Spleen (tissue), 11 donors: ENCODE results near the gene UROC1. TPM values are rescaled to one million over a fixed set of nuclear protein-coding genes. Genes with fewer than 3 reads are reported as not detected.

Experiments used
- DNase-seq: peaks from one replicate; pipeline ENCODE4 v3.0.0-alpha.2; 2020
- H3K27ac ChIP-seq, 8 donors: fragments of 200-600 bp; sonication (generic) in 7 of 8; 1 replicate in 4 of 8; 2 replicates in 4 of 8; pipeline versions ENCODE4 v1.5.0 to v1.8.0; 2016 to 2021; ENCODE audit warnings: inconsistent platforms in 4 of 8, mild to moderate bottlenecking in 4 of 8, moderate library complexity in 1 of 8
- H3K27me3 ChIP-seq, 7 donors: fragments of 200-600 bp; sonication (generic) in 6 of 7; replicated peaks in 1 of 7; 1 replicate in 4 of 7; 2 replicates in 3 of 7; pipeline versions ENCODE4 v1.5.0 to v1.8.0; 2016 to 2021; ENCODE audit warnings: inconsistent platforms in 3 of 7, mild to moderate bottlenecking in 1 of 7
- H3K36me3 ChIP-seq, 6 donors: fragments of 200-600 bp; sonication (generic) in 5 of 6; 1 replicate in 4 of 6; 2 replicates in 2 of 6; pipeline versions ENCODE4 v1.5.0 to v1.8.0; 2016 to 2021; ENCODE audit warnings: inconsistent platforms in 2 of 6
- H3K4me1 ChIP-seq, 6 donors: fragments of 200-600 bp; sonication (generic) in 5 of 6; 1 replicate in 3 of 6; 2 replicates in 3 of 6; pipeline versions ENCODE4 v1.5.0 to v1.8.0; 2016 to 2021; ENCODE audit warnings: inconsistent platforms in 3 of 6
- H3K4me3 ChIP-seq, 8 donors: fragments of 200-600 bp; sonication (generic) in 7 of 8; 1 replicate in 4 of 8; 2 replicates in 4 of 8; pipeline versions ENCODE4 v1.5.0 to v1.8.0; 2016 to 2021; ENCODE audit warnings: inconsistent platforms in 4 of 8, mild to moderate bottlenecking in 4 of 8, moderate library complexity in 2 of 8
- H3K9me3 ChIP-seq, 8 donors: fragments of 200-600 bp; sonication (generic) in 7 of 8; 1 replicate in 4 of 8; 2 replicates in 4 of 8; pipeline versions ENCODE4 v1.5.0 to v1.8.0; 2016 to 2021; ENCODE audit warnings: inconsistent platforms in 4 of 8
- POLR2A ChIP-seq, 3 donors: fragments of 450-650 bp; IDR thresholded peaks; one replicate each; pipeline ENCODE4 v1.5.1; 2017; ENCODE audit warnings: antibody characterized with exemption in 3 of 3, mild to moderate bottlenecking in 1 of 3
- POLR2AphosphoS5 ChIP-seq, 3 donors: sonication (generic); formaldehyde crosslinking; IDR thresholded peaks; one replicate each; pipeline ENCODE4 v1.5.1; 2017; ENCODE audit warnings: antibody characterized with exemption in 3 of 3
- WGBS, 5 donors: extraction: QIAGEN DNeasy Blood & Tissue Kit in 3 of 5; methylation state at CpG; one replicate each; pipeline versions ENCODE4 v1.1.5 to v1.1.7; 2013 to 2018; 5-methylcytosine and 5-hydroxymethylcytosine counted together
- intact Hi-C: fragments of 100-400 bp; cut with DNase I; formaldehyde crosslinking; loops from one replicate; pipeline ENCODE4 v1.15.0; 2023; ENCODE audit warnings: low total_unique reads
- polyA plus RNA-seq, 3 donors: library from polyadenylated mRNA; stranded (reverse); fragments of 200-250 nt; gene quantifications; one replicate each; pipeline ENCODE4 v1.2.1, GENCODE V29; 2013
- total RNA-seq, 7 donors: library from RNA; depleted of rRNA in 3 of 7; stranded (reverse); fragments of >200 nt in 3 of 7; fragmentation: NEBNext Ultra II Directional in 4 of 7; extraction: Animal tissue kit (Norgen Biotek cat#: 25700) in 4 of 7; gene quantifications; one replicate each; pipeline versions ENCODE4 v1.1.0 to v1.2.1, GENCODE V29; 2016 to 2021
- TF ChIP-seq, protein P1 (sequence below), 11 experiments: fragments of 200-600 bp in 7 of 11; fragments of 450-650 bp in 4 of 11; sonication (generic) in 4 of 11; IDR thresholded peaks in 8 of 11; conservative IDR thresholded peaks in 3 of 11; 1 replicate in 7 of 11; 2 replicates in 4 of 11; pipeline versions ENCODE4 v1.4.0 to v1.8.0; 2016 to 2021; ENCODE audit warnings: antibody characterized with exemption in 11 of 11, inconsistent platforms in 4 of 11, mild to moderate bottlenecking in 1 of 11
- donor health status: healthy with polysubstance abuse.
- donor health status: DM: no; HTN: no; CAD: no; lungs with moderate emphysema.
- donor health status: DM: no; HTN: no; CAD: no.
- donor health status: Bipolar disorder and iron deficiency.
- donor health status: healthy.
- donor health status: DM: no; HTN: no; CAD: no.
- donor health status: DM: yes; HTN: yes; CAD: no.

Gene UROC1
- total and polyA plus RNA-seq, 10 donors, result 0.02 to 0.16 (median 0.03) TPM; not detected in 6

DNA sequence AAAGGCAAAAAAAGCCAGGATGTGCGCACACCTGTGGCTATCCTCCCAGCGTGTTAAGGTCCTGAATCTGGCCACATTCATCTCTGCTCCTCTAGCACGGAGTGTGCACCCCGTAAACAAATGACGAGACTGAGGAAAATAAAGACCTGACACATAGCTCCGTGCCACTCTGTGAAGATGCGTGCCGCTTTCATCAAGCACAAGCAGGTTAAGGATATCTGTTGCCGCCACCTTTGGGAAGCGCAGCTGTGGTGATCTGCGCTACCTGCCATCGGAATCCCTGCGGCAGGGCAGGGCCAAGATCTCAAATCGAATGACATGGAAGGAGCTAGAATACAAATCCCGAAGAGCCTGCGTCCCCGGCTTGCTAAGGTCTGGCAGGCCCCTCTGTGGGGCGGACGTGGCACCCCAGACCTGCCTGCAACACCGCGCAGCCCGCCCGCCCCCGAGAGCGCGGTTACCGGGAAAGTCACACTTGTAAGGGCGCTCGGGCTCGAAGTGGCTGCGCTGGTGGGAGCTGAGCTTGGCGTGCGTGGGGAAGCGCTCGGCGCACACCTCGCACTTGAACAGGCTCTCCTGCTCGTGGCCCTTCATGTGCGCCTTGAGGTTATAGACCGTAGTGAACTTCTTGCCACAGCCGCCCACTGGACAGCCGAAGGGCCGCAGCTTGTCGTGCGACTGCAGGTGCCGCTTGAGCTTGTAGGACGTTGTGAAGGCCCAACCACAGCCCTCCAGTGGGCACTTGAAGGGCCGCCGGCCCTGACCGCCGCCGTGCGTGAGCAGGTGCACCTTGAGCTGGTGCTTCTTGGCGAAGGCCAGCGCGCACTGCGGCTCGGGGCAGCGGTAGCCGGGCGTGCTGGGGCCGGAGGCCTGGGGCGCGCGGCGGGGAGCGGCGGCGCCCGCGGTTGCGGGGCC lies 42.8 kb downstream of the UROC1 start:
- no peaks in the 10 kb centered on the region for H3K9me3 ChIP-seq
- peak overlapping the region; percentile 65 to 90 (median 70) for H3K4me3 ChIP-seq
- peak overlapping the region; percentile 70 to 98 (median 94) for H3K27ac ChIP-seq
- intact Hi-C loops, result no loop called here
- peak; percentile 93 for DNase-seq
- H3K27me3 ChIP-seq, result no peaks in the 10 kb centered on the region
- TF ChIP-seq, protein P1, sequence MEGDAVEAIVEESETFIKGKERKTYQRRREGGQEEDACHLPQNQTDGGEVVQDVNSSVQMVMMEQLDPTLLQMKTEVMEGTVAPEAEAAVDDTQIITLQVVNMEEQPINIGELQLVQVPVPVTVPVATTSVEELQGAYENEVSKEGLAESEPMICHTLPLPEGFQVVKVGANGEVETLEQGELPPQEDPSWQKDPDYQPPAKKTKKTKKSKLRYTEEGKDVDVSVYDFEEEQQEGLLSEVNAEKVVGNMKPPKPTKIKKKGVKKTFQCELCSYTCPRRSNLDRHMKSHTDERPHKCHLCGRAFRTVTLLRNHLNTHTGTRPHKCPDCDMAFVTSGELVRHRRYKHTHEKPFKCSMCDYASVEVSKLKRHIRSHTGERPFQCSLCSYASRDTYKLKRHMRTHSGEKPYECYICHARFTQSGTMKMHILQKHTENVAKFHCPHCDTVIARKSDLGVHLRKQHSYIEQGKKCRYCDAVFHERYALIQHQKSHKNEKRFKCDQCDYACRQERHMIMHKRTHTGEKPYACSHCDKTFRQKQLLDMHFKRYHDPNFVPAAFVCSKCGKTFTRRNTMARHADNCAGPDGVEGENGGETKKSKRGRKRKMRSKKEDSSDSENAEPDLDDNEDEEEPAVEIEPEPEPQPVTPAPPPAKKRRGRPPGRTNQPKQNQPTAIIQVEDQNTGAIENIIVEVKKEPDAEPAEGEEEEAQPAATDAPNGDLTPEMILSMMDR (IDR thresholded peaks at IDR 0.05 in 8 of 11, conservative IDR thresholded peaks at IDR 0.05 in 3 of 11), result peak in 1 of 11 experiments; percentile 15
- TF ChIP-seq POLR2A (IDR thresholded peaks at IDR 0.05), result no peak
- TF ChIP-seq POLR2AphosphoS5 (IDR thresholded peaks at IDR 0.05), result peak in 2 of 3 donors; percentile 23 to 60
- H3K36me3 ChIP-seq, result peaks cover 0 to 25% (median 21%) of the 10 kb centered on the region in 6 donors
- peaks cover 33 to 69% (median 51%) of the 10 kb centered on the region in 6 donors for H3K4me1 ChIP-seq
- WGBS, 5 donors, result 7 to 31% (median 10%) methylated on average over 18 to 72 of the region's 72 CpGs

DNA sequence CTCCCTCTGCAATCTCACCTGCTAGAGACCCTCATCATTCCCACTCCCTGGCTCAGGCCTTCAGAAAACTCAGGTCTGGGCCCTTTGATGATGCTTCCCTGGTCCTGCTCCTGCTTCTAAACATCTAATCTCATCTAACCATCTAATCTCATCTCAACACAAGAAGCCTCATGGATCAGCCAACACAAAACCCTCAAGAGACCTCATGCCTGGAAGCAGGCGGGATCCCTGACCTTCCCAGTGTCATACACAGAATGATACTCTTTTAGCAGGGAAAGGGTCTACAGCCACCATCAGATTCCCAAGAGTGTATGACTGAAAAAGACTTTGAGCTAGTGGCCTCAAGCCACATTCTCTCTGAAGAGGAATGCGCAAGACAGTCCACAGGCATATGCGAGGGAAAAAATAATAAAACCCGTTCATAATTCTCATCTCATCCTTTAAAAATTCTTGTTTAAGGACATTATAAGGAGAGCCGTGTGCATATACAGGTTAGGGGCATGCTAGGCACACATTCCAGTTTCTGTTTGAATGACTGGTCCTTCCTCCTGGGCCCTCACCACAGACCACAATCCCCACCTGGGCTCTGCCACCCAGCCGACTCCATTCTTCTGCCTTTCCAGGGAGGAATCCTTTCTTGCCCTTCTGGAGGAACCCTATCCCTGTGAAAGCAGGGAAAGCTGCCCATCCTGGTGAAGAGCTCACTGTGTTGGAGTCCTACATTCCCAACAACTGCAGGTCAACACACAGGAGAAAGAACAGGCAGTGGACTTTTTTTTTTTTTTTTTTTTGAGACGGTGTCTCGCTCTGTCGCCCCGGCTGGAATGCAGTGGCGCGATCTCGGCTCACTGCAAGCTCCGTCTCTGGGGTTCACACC lies 44.0 kb downstream of the UROC1 start:
- intact Hi-C loops, result no loop called here
- H3K27me3 ChIP-seq, result no peaks in the 10 kb centered on the region
- WGBS, 5 donors, result 70 to 81% (median 73%) methylated on average over 13 to 14 of the region's 14 CpGs
- TF ChIP-seq, protein P1 (IDR thresholded peaks at IDR 0.05 in 8 of 11, conservative IDR thresholded peaks at IDR 0.05 in 3 of 11), result no peak
- no peak for TF ChIP-seq POLR2AphosphoS5 (IDR thresholded peaks at IDR 0.05)
- no peak for TF ChIP-seq POLR2A (IDR thresholded peaks at IDR 0.05)
- H3K27ac ChIP-seq, result peak overlapping the region in 5 of 8 donors; percentile 66 to 84 (median 80)
- H3K4me3 ChIP-seq, result peak overlapping the region in 6 of 8 donors; percentile 23 to 90 (median 69)
- peak; percentile 72 for DNase-seq
- peaks cover 0 to 37% (median 34%) of the 10 kb centered on the region in 6 donors for H3K36me3 ChIP-seq
- H3K9me3 ChIP-seq, result no peaks in the 10 kb centered on the region
- peaks cover 33 to 76% (median 57%) of the 10 kb centered on the region in 6 donors for H3K4me1 ChIP-seq

DNA sequence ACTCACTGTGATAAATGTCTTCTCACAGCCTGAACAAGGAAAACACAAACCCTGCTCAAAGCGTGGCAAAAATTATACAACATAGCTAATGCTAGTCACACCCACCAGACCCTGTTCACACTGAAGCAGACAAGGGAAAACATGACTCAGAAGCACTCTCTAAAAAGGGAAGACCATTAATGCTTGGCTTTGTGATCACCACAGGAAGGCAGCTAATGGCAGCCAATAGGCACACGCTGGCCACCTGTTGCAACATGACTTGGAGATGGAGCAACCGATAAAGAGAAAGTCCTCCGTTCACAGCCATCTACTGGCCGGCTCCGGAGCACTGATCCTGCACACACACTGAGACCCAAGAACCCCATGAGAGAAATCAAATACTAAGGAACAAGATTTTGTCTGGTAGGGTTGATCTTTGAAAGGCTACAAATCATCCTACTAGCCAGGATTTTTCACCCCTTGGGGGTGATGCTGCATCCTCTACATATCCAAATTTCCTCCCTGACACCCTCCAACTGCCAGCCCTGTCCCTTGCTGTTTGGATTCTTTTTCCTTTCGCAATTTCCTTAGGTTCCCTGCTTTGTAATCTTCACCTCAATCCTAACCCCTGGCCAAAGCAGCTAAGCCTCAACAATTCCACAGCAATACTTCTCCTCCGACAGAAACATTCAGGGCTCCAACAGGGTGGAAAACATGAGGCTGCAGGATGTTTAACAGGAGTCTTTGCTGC lies 45.1 kb downstream of the UROC1 start:
- WGBS, 5 donors, result 36 to 53% (median 42%) methylated on average over 8 of the region's 8 CpGs
- peak overlapping the region in 5 of 8 donors; percentile 9 to 90 (median 65) for H3K4me3 ChIP-seq
- no peaks in the 10 kb centered on the region for H3K9me3 ChIP-seq
- no peaks in the 10 kb centered on the region for H3K27me3 ChIP-seq
- H3K27ac ChIP-seq, result peak overlapping the region in 7 of 8 donors; percentile 30 to 84 (median 76)
- peaks cover 34 to 83% (median 60%) of the 10 kb centered on the region in 6 donors for H3K4me1 ChIP-seq
- intact Hi-C loops, result no loop called here
- TF ChIP-seq POLR2AphosphoS5 (IDR thresholded peaks at IDR 0.05) (peak in 2 of 3 donors; percentile 48 to 80), POLR2A (IDR thresholded peaks at IDR 0.05) (no peak)
- TF ChIP-seq, protein P1 (IDR thresholded peaks at IDR 0.05 in 8 of 11, conservative IDR thresholded peaks at IDR 0.05 in 3 of 11), result peak in 3 of 11 experiments; percentile 9 to 18 (median 15)
- peaks cover 0 to 48% (median 44%) of the 10 kb centered on the region in 6 donors for H3K36me3 ChIP-seq
- DNase-seq, result peak; percentile 89
